GM19238 (cell line): ENCODE measurements around the gene ZNF524.

Experiments
- DNase-seq: peaks from one replicate; pipeline ENCODE4 v3.0.0; 2011; ENCODE audit warnings: low spot score; ENCODE audit not compliant: insufficient read length

ZNF524 gene

GRCh38 chr19:55601084-55601483 is 996 bp downstream of the ZNF524 start:
- no peak for DNase-seq

GRCh38 chr19:55602104-55603001 is 2.3 kb downstream of the ZNF524 start:
- no peak for DNase-seq

GRCh38 chr19:55603115-55603514 is 3.0 kb downstream of the ZNF524 start:
- DNase-seq = no peak

GRCh38 chr19:55603581-55604292 is 3.6 kb downstream of the ZNF524 start:
- DNase-seq = no peak

- DNase-seq = peak; percentile 96
Measured at GRCh38 chr19:55605207-55605636, 5.1 kb downstream of the ZNF524 start.

- peak; percentile 74 for DNase-seq
Measured at GRCh38 chr19:55605637-55606470, 5.8 kb downstream of the ZNF524 start, which contains the start of gene ZNF865. TSS of gene ZNF865 (plus strand) at chr19:55605647. CDS start at chr19:55613619, 7,972 bp downstream.

GRCh38 chr19:55606471-55606787 is 6.3 kb downstream of the ZNF524 start:
- no peak for DNase-seq

- DNase-seq = no peak
Measured at GRCh38 chr19:55606817-55607216, 6.7 kb downstream of the ZNF524 start.

- DNase-seq = no peak
Measured at GRCh38 chr19:55609326-55609725, 9.2 kb downstream of the ZNF524 start.

- DNase-seq = no peak
Measured at GRCh38 chr19:55611300-55611982, 11.4 kb downstream of the ZNF524 start.

- no peak for DNase-seq
Measured at GRCh38 chr19:55611983-55612645, 12.0 kb downstream of the ZNF524 start.

GRCh38 chr19:55613396-55613795 is 13.3 kb downstream of the ZNF524 start:
- DNase-seq = no peak

GRCh38 chr19:55613930-55614710 is 14.0 kb downstream of the ZNF524 start:
- no peak for DNase-seq

GRCh38 chr19:55614711-55615542 is 14.8 kb downstream of the ZNF524 start:
- DNase-seq = no peak

GRCh38 chr19:55615543-55616394 is 15.7 kb downstream of the ZNF524 start:
- no peak for DNase-seq

- no peak for DNase-seq
Measured at GRCh38 chr19:55616395-55616875, 16.3 kb downstream of the ZNF524 start.

GRCh38 chr19:55617426-55617825 is 17.3 kb downstream of the ZNF524 start:
- no peak for DNase-seq

- no peak for DNase-seq
Measured at GRCh38 chr19:55618426-55618825, 18.3 kb downstream of the ZNF524 start.
